NCI-H2107 (cell line): ENCODE data around the gene TPST1.
"Not testable (repeated sequence)": the region's sequence is repeated elsewhere in the genome, so short reads cannot be mapped to it uniquely, and the experiment has no call there.

Source experiments
- DNase-seq: peaks from one replicate; lab custom pipeline; 2025; lab: John Stamatoyannopoulos, UW

Gene TPST1

GRCh38 chr7:66283003-66283920 lies 78.1 kb downstream of the TPST1 start:
- no peak for DNase-seq

- no peak for DNase-seq
Observed at GRCh38 chr7:66296001-66296521, 90.9 kb downstream of the TPST1 start.

- DNase-seq, result no peak
Observed at GRCh38 chr7:66296557-66296956, 91.4 kb downstream of the TPST1 start.

GRCh38 chr7:66297579-66297978 lies 92.4 kb downstream of the TPST1 start:
- no peak for DNase-seq

- no peak for DNase-seq
Observed at GRCh38 chr7:66301249-66301648, 96.1 kb downstream of the TPST1 start.

- DNase-seq, result no peak
Observed at GRCh38 chr7:66301737-66302136, 96.6 kb downstream of the TPST1 start.

GRCh38 chr7:66303454-66304155 lies 98.5 kb downstream of the TPST1 start:
- DNase-seq, result no peak

- DNase-seq, result no peak
Observed at GRCh38 chr7:66304536-66304935, 99.4 kb downstream of the TPST1 start.

GRCh38 chr7:66306243-66306642 lies 101.1 kb downstream of the TPST1 start:
- no peak for DNase-seq

- DNase-seq, result no peak
Observed at GRCh38 chr7:66307591-66308215, 102.6 kb downstream of the TPST1 start.

- DNase-seq, result no peak
Observed at GRCh38 chr7:66308411-66308810, 103.3 kb downstream of the TPST1 start.

- no peak for DNase-seq
Observed at GRCh38 chr7:66310620-66311019, 105.5 kb downstream of the TPST1 start.

GRCh38 chr7:66313886-66314568 lies 108.9 kb downstream of the TPST1 start:
- no peak for DNase-seq

GRCh38 chr7:66315192-66315591 lies 110.1 kb downstream of the TPST1 start:
- no peak for DNase-seq

- no peak for DNase-seq
Observed at GRCh38 chr7:66319407-66319979, 114.4 kb downstream of the TPST1 start.

GRCh38 chr7:66321283-66321682 lies 116.1 kb downstream of the TPST1 start:
- DNase-seq, result no peak

GRCh38 chr7:66323114-66323796 lies 118.1 kb downstream of the TPST1 start:
- no peak for DNase-seq

- not testable (repeated sequence) for DNase-seq
Observed at GRCh38 chr7:66324985-66325384, 119.9 kb downstream of the TPST1 start.

GRCh38 chr7:66326501-66327215 lies 121.5 kb downstream of the TPST1 start:
- DNase-seq, result no peak

GRCh38 chr7:66330961-66331360 lies 125.8 kb downstream of the TPST1 start:
- peak; percentile 27 for DNase-seq
